Glutamatergic neuron (in vitro differentiated cells): ENCODE measurements around the gene DNAI4. TPM values are rescaled to one million over a fixed set of nuclear protein-coding genes. Genes with fewer than 3 reads are reported as not detected.
"Not testable (repeated sequence)": the region's sequence is repeated elsewhere in the genome, so short reads cannot be mapped to it uniquely, and the experiment has no call there.

Experiments
- DNase-seq: peaks from one replicate; pipeline ENCODE4 v3.0.0; 2022
- H3K27ac Mint-ChIP-seq: one replicate; pipeline ENCODE4 v1.8.0; 2020; ENCODE audit warnings: mild to moderate bottlenecking, mixed read lengths, inconsistent platforms; ENCODE audit not compliant: unreplicated experiment
- H3K27me3 Mint-ChIP-seq: one replicate; pipeline ENCODE4 v1.8.0; 2020; ENCODE audit warnings: mild to moderate bottlenecking, moderate library complexity, mixed read lengths, inconsistent platforms; ENCODE audit not compliant: unreplicated experiment
- H3K36me3 Mint-ChIP-seq: one replicate; pipeline ENCODE4 v1.8.0; 2020; ENCODE audit warnings: mild to moderate bottlenecking, mixed read lengths, inconsistent platforms; ENCODE audit not compliant: unreplicated experiment
- H3K4me1 Mint-ChIP-seq: one replicate; pipeline ENCODE4 v1.8.0; 2020; ENCODE audit warnings: mild to moderate bottlenecking, low read depth, mixed read lengths, inconsistent platforms; ENCODE audit not compliant: unreplicated experiment
- H3K4me3 Mint-ChIP-seq: one replicate; pipeline ENCODE4 v1.8.0; 2020; ENCODE audit warnings: mild to moderate bottlenecking, mixed read lengths, inconsistent platforms; ENCODE audit not compliant: unreplicated experiment
- H3K9me3 Mint-ChIP-seq: one replicate; pipeline ENCODE4 v1.8.0; 2020; ENCODE audit warnings: mild to moderate bottlenecking, moderate library complexity, mixed read lengths, inconsistent platforms; ENCODE audit not compliant: unreplicated experiment
- total RNA-seq: library from RNA; stranded (reverse); fragmentation: NEBNext Ultra II Directional; extraction: Animal tissue kit (Norgen Biotek cat#: 25700); gene quantifications from one replicate; pipeline ENCODE4 v1.2.1, GENCODE V29; 2021; ENCODE audit not compliant: unreplicated experiment
- TF ChIP-seq, protein P1 (sequence below): fragments of 200-600 bp; sonication (generic); IDR thresholded peaks from one replicate; pipeline ENCODE4 v1.5.0; 2021; ENCODE audit not compliant: partially characterized antibody, unreplicated experiment

Gene DNAI4
- total RNA-seq, 1 donor from 2014 or later: 0.78 TPM

- peaks cover 5% of the 10 kb centered on the region for H3K36me3 Mint-ChIP-seq
- TF ChIP-seq, protein P1, sequence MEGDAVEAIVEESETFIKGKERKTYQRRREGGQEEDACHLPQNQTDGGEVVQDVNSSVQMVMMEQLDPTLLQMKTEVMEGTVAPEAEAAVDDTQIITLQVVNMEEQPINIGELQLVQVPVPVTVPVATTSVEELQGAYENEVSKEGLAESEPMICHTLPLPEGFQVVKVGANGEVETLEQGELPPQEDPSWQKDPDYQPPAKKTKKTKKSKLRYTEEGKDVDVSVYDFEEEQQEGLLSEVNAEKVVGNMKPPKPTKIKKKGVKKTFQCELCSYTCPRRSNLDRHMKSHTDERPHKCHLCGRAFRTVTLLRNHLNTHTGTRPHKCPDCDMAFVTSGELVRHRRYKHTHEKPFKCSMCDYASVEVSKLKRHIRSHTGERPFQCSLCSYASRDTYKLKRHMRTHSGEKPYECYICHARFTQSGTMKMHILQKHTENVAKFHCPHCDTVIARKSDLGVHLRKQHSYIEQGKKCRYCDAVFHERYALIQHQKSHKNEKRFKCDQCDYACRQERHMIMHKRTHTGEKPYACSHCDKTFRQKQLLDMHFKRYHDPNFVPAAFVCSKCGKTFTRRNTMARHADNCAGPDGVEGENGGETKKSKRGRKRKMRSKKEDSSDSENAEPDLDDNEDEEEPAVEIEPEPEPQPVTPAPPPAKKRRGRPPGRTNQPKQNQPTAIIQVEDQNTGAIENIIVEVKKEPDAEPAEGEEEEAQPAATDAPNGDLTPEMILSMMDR: no peak
- H3K4me3 Mint-ChIP-seq: no peak overlapping the region
- peaks cover 7% of the 10 kb centered on the region for H3K9me3 Mint-ChIP-seq
- no peak overlapping the region for H3K27ac Mint-ChIP-seq
- peaks cover 7% of the 10 kb centered on the region for H3K4me1 Mint-ChIP-seq
- peaks cover 1% of the 10 kb centered on the region for H3K27me3 Mint-ChIP-seq
- DNase-seq: no peak
These were observed 5.6 kb downstream of the DNAI4 start for GRCh38 chr1:66919063-66919462.

DNA sequence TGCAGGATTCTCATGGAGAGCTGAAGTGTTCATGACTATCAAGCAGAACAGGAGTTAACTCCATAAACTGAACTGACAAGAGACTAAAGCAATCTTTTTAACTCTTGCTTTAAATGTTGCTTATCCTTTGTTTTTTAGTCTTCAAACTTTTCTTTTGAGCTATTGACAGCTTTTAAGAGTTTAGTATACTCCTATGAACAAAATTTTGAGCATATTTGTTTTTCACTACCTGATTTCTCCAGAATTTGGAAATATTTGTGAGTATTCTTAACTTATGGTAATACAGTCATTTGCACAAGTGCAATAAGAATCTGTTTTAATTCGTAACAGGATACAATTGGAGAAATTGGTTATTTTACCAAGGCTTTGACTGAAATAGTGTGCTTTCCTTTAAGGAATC, 7.2 kb downstream of the DNAI4 start:
- DNase-seq: no peak
- H3K4me1 Mint-ChIP-seq: peaks cover 3% of the 10 kb centered on the region
- TF ChIP-seq, protein P1: no peak

GRCh38 chr1:66916320-66916719, 8.3 kb downstream of the DNAI4 start:
- DNase-seq: no peak
- TF ChIP-seq, protein P1: no peak
- no peaks in the 10 kb centered on the region for H3K27me3 Mint-ChIP-seq
- no peak overlapping the region for H3K27ac Mint-ChIP-seq
- H3K9me3 Mint-ChIP-seq: peaks cover 3% of the 10 kb centered on the region
- H3K4me1 Mint-ChIP-seq: peaks cover 3% of the 10 kb centered on the region
- no peak overlapping the region for H3K4me3 Mint-ChIP-seq
- peaks cover 5% of the 10 kb centered on the region for H3K36me3 Mint-ChIP-seq

More for the DNA sequence above, 7.2 kb downstream of the DNAI4 start:
- H3K36me3 Mint-ChIP-seq: peaks cover 5% of the 10 kb centered on the region
- peaks cover 3% of the 10 kb centered on the region for H3K9me3 Mint-ChIP-seq
- no peak overlapping the region for H3K27ac Mint-ChIP-seq
- H3K4me3 Mint-ChIP-seq: no peak overlapping the region
- no peaks in the 10 kb centered on the region for H3K27me3 Mint-ChIP-seq

DNA sequence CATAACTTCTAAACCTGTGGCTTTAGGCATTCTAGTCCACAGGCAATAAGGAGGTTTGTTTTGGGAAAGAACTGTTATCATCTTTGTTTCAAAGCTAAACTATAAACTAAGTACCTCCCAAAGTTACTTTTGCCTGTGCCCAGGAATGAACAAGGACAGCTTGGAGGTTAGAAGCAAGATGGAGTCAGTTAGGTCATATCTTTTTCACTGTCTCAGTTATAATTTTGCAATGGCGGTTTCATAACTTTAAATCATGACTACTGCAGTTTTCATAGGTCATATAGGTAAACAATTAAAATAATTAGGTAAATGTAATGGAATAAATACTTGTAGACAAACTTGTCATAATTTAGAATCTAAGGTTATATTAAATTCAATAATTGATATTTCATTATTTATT, 9.5 kb downstream of the DNAI4 start:
- not testable (repeated sequence) for H3K9me3 Mint-ChIP-seq, H3K27me3 Mint-ChIP-seq, H3K4me1 Mint-ChIP-seq, H3K4me3 Mint-ChIP-seq, H3K27ac Mint-ChIP-seq, H3K36me3 Mint-ChIP-seq, DNase-seq

DNA sequence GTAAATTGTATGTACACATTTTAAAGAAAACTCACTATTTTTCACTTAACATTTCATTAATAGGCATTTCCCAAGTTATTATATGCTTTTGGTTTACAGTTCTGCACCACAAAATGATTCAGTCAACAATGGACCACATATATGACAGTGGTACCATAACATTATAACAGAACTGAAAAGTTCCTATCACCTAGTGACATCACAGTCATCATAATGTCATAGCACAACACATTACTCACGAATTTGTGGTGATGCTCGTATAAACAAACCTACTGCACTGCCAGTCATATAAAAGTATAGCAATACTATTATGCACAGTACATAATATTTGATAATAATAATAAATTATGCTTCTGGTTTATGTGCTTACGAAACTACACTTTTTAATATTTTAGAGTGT, 30.9 kb downstream of the DNAI4 start:
- TF ChIP-seq, protein P1: no peak
- no peaks in the 10 kb centered on the region for H3K27me3 Mint-ChIP-seq
- H3K4me1 Mint-ChIP-seq: no peaks in the 10 kb centered on the region
- no peak overlapping the region for H3K4me3 Mint-ChIP-seq
- H3K36me3 Mint-ChIP-seq: no peaks in the 10 kb centered on the region
- DNase-seq: no peak
- no peaks in the 10 kb centered on the region for H3K9me3 Mint-ChIP-seq
- H3K27ac Mint-ChIP-seq: no peak overlapping the region

- no peak for DNase-seq
- Mint-ChIP-seq H3K4me1 (no peaks in the 10 kb centered on the region), H3K27me3 (no peaks in the 10 kb centered on the region), H3K27ac (no peak overlapping the region), H3K9me3 (no peaks in the 10 kb centered on the region), H3K4me3 (no peak overlapping the region), H3K36me3 (no peaks in the 10 kb centered on the region)
- TF ChIP-seq, protein P1: no peak
These were observed 34.0 kb downstream of the DNAI4 start for GRCh38 chr1:66890621-66891020.
